ENCODE measurements around the gene SLC1A2.

- TF ChIP-seq CTCF (conservative IDR thresholded peaks at IDR 0.05; ENCODE audit: low read depth, low read length) (no peak), EZH2 (IDR thresholded peaks at IDR 0.05; ENCODE audit: borderline replicate concordance, low read depth, low read length, poor library complexity, severe bottlenecking) (no peak)
Measured at GRCh38 chr11:35303596-35304385, 115.6 kb downstream of the SLC1A2 start.
